AG10803 (cell line): ENCODE results near the gene SNAP29.
"Not testable (repeated sequence)": the region's sequence is repeated elsewhere in the genome, so short reads cannot be mapped to it uniquely, and the experiment has no call there.

ENCODE experiments used
- DNase-seq: peaks from one replicate; pipeline ENCODE4 v3.0.0; 2010; ENCODE audit warnings: low read depth
- H3K4me3 ChIP-seq: 2 replicates; pipeline ENCODE4 v1.5.1; 2011; ENCODE audit warnings: mild to moderate bottlenecking, low read length, control low read depth
- TF ChIP-seq, protein P1 (sequence below): conservative IDR thresholded peaks from 2 replicates; pipeline ENCODE4 v1.5.1; 2011; ENCODE audit warnings: mild to moderate bottlenecking, low read length, control low read depth, inconsistent platforms

Gene SNAP29

DNA sequence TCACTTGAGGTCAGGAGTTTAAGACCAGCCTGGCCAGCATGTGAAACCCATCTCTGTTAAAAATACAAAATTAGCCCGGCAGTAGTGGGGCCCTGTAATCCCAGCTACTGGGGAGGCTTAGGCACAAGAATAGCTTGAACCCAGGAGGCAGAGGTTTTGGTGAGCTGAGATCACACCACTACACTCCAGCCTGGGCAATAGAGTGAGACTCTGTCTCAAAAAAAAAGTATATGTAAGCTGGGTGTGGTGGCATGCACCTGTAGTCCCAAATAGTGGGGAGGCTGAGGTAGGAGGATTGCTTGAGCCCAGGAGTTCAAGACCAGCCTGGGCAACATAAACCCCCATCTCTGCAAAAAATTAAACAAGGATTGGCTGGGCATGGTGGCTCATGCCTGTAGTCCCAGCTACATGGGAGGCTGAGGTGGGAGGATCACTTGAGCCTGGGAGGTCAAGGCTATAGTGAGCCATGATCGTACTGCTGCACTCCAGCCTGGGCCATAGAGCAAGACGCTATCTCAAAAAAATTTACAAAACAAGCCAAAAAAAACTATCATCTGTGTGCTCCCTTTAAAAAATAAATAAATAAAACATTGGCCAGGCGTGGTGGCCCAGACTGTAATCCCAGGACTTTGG lies 69.2 kb downstream of the SNAP29 start:
- TF ChIP-seq, protein P1, sequence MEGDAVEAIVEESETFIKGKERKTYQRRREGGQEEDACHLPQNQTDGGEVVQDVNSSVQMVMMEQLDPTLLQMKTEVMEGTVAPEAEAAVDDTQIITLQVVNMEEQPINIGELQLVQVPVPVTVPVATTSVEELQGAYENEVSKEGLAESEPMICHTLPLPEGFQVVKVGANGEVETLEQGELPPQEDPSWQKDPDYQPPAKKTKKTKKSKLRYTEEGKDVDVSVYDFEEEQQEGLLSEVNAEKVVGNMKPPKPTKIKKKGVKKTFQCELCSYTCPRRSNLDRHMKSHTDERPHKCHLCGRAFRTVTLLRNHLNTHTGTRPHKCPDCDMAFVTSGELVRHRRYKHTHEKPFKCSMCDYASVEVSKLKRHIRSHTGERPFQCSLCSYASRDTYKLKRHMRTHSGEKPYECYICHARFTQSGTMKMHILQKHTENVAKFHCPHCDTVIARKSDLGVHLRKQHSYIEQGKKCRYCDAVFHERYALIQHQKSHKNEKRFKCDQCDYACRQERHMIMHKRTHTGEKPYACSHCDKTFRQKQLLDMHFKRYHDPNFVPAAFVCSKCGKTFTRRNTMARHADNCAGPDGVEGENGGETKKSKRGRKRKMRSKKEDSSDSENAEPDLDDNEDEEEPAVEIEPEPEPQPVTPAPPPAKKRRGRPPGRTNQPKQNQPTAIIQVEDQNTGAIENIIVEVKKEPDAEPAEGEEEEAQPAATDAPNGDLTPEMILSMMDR, result no peak
- DNase-seq, result no peak
- H3K4me3 ChIP-seq, result no peak overlapping the region

DNA sequence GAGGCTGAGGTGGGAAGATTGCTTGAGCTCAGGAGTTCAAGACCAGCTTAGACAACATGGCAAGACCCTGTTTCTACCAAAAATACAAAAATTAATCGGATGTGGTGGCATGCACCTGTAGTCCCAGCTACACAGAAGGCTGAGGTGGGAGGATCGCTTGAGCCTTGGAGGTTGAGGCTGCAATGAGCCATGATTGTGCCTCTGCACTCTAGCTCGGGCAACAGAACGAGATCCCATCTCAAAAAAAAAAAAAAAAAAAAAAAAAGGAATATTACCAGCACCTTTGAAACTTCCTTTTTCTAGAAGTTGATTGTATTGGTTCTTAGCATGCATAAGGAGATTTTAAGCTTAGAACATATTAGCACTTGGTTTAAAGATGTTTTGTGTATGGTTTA lies 69.8 kb downstream of the SNAP29 start:
- H3K4me3 ChIP-seq, result no peak overlapping the region
- DNase-seq, result no peak
- TF ChIP-seq, protein P1, result no peak

DNA sequence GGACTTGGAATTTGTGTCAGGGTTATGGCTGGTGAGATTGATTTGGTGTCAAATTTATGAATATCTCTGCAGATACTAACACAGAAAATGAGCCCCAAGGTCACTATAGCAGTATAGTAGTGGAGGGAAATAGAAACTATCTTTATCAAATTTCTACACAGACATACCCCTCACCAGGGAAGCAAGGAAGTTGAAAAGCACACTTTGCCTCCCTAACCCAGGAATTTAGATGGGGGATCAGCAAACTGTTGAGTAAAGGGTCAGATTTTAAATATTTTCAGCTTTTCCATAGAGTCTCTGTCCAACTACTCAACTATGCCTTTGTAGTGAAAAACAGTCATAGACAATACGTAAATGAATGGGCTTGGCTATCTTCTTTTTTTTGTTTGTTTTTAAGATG lies 71.2 kb downstream of the SNAP29 start:
- H3K4me3 ChIP-seq, result no peak overlapping the region
- TF ChIP-seq, protein P1, result no peak
- DNase-seq, result no peak

DNA sequence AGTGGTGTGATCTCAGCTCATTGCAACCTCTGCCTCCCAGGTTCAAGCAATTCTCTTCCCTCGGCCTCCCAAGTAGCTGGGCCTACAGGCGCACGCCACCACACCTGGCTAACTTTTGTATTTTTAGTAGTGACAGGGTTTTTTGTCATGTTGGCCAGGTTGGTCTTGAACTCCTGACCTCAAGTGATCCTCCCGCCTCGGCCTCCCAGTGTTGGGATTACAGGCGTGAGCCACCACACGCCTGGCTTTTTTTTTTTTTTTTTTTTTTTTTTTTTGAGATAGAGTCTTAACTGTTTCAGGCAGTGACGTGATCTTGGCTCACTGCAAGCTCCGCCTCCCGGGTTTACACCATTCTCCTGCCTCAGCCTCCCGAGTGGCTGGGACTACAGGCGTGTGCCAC lies 71.6 kb downstream of the SNAP29 start:
- H3K4me3 ChIP-seq, result not testable (repeated sequence)

DNA sequence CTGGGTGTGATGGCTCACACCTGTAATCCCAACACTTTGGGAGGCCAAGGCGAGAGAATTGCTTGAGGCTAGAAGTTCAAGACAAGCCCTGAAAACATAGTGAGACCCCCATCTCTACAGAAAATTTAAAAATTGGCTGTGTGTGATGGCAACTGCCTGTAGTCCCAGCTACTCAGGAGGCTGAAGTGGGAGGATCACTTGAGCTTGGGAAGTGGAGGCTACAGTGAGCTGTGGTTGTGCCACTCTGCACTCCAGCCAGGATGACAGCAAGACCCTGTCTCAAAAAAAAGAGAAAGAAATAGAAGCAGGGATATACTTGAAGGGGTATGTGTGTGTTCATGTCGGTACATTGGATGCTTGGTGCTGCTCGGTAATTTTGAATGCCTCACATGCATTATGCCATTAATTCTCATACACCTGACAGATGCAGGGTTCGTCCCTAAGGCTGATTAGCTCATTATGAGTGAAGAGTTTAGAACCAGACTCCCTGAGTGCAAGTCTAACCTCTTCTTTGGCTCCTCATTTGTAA lies 72.4 kb downstream of the SNAP29 start:
- H3K4me3 ChIP-seq, result no peak overlapping the region
- DNase-seq, result no peak
- TF ChIP-seq, protein P1, result no peak

More for the DNA sequence above, 71.6 kb downstream of the SNAP29 start:
- not testable (repeated sequence) for DNase-seq

DNA sequence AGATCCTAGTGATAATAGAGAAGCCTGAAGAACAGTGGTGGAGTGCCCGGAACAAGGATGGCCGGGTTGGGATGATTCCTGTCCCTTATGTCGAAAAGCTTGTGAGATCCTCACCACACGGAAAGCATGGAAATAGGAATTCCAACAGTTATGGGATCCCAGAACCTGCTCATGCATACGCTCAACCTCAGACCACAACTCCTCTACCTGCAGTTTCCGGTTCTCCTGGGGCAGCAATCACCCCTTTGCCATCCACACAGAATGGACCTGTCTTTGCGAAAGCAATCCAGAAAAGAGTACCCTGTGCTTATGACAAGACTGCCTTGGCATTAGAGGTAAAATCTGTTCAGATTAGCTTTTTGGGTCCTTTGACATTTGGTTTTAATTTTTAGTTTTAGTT lies 75.1 kb downstream of the SNAP29 start:
- no peak for DNase-seq
- no peak overlapping the region for H3K4me3 ChIP-seq
- TF ChIP-seq, protein P1, result no peak

DNA sequence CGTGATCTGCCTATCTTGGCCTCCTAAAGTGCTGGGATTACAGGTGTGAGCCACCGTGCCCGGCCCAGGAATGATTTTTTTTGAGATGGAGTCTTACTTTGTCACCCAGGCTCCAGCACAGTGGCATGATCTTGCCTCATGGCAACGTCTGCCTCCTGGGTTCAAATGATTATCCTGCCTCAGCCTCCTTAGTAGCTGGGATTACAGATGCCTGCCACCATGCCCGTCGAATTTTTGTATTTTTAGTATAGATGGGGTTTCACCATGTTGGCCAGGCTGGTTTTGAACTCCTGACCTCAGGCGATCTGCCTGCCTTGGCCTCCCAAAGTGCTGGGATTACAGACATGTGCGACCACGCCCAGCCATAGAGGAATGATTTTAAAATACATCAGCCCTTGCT lies 76.2 kb downstream of the SNAP29 start:
- DNase-seq, H3K4me3 ChIP-seq: not testable (repeated sequence)

DNA sequence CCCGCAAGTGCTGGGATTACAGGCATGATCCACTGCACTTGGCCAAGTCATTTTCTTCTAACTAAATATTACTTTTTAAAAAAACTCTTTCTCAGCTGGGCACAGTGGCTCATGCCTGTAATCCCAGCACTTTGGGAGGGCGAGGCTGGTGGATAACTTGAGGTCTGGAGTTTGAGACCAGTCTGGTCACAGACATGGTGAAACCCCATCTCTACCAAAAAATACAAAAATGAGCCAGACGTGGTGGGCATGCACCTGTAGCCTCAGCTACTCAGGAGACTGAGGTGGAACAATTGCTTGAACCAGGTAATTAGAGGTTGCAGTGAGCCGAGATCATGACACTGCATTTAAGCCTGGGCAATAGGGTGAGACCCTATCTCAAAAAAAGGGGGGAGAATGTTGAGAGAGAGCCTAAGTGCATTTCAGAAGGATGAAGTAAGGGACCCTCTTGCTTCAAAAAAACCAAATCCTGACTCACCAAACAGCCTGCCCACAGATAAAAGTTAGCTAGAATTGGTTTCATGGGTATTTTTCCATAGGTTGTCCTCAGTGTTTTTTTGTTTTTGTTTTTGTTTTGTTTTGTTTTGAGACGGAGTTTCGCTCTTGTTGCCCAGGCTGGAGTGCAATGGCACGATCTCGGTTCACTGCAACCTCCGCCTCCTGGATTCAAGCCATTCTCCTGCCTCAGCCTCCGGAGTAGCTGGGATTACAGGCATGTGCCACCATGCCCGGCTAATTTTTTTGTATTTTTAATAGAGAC lies 77.2 kb downstream of the SNAP29 start:
- H3K4me3 ChIP-seq, DNase-seq: not testable (repeated sequence)
